Measurements from ENCODE around the gene PCK2. TPM values are rescaled to one million over a fixed set of nuclear protein-coding genes. Genes with fewer than 3 reads are reported as not detected.

The PCK2 gene
- polyA plus RNA-seq, 1 donor from 2014 or later: 1.2 TPM

GRCh38 chr14:24059841-24060388, 34.2 kb upstream of the PCK2 start:
- no peak overlapping the region for H3K27ac ChIP-seq (ENCODE audit: low read length)
- no peak overlapping the region for H3K4me2 ChIP-seq (ENCODE audit: low read length)
- H3K79me2 ChIP-seq (replicated peaks; ENCODE audit: insufficient read depth, low read length): no peaks in the 10 kb centered on the region
- H3K9ac ChIP-seq (ENCODE audit: low read length): no peak overlapping the region
- no peak overlapping the region for H2AFZ ChIP-seq (ENCODE audit: low read depth, low read length)
- no peaks in the 10 kb centered on the region for H3K36me3 ChIP-seq (ENCODE audit: insufficient read depth, low read length)
- no peaks in the 10 kb centered on the region for H3F3A ChIP-seq (ENCODE audit: insufficient read depth, low read length, poor library complexity, severe bottlenecking)
- H4K20me1 ChIP-seq (ENCODE audit: insufficient read depth): no peaks in the 10 kb centered on the region
- H3K27me3 ChIP-seq (ENCODE audit: insufficient read depth, low read depth, low read length): no peaks in the 10 kb centered on the region
- no peak overlapping the region for H3K4me3 ChIP-seq (ENCODE audit: low read length)
- no peaks in the 10 kb centered on the region for H3K9me3 ChIP-seq (ENCODE audit: low read length)
- H3K9me2 ChIP-seq (ENCODE audit: insufficient read depth, low read length): no peaks in the 10 kb centered on the region
- TF ChIP-seq EP300 (conservative IDR thresholded peaks at IDR 0.05; ENCODE audit: poor library complexity, severe bottlenecking) (no peak), MXI1 (conservative IDR thresholded peaks at IDR 0.05; ENCODE audit: poor library complexity, severe bottlenecking) (no peak), POLR2AphosphoS5 (IDR thresholded peaks at IDR 0.05) (no peak), RAD21 (conservative IDR thresholded peaks at IDR 0.05) (no peak), TAF1 (IDR thresholded peaks at IDR 0.05; ENCODE audit: low read depth) (no peak), SMC3 (conservative IDR thresholded peaks at IDR 0.05; ENCODE audit: poor library complexity) (no peak), EZH2 (IDR thresholded peaks at IDR 0.05; ENCODE audit: borderline replicate concordance, insufficient read depth, low read length, poor library complexity, severe bottlenecking) (no peak)
- TF ChIP-seq, protein P1, sequence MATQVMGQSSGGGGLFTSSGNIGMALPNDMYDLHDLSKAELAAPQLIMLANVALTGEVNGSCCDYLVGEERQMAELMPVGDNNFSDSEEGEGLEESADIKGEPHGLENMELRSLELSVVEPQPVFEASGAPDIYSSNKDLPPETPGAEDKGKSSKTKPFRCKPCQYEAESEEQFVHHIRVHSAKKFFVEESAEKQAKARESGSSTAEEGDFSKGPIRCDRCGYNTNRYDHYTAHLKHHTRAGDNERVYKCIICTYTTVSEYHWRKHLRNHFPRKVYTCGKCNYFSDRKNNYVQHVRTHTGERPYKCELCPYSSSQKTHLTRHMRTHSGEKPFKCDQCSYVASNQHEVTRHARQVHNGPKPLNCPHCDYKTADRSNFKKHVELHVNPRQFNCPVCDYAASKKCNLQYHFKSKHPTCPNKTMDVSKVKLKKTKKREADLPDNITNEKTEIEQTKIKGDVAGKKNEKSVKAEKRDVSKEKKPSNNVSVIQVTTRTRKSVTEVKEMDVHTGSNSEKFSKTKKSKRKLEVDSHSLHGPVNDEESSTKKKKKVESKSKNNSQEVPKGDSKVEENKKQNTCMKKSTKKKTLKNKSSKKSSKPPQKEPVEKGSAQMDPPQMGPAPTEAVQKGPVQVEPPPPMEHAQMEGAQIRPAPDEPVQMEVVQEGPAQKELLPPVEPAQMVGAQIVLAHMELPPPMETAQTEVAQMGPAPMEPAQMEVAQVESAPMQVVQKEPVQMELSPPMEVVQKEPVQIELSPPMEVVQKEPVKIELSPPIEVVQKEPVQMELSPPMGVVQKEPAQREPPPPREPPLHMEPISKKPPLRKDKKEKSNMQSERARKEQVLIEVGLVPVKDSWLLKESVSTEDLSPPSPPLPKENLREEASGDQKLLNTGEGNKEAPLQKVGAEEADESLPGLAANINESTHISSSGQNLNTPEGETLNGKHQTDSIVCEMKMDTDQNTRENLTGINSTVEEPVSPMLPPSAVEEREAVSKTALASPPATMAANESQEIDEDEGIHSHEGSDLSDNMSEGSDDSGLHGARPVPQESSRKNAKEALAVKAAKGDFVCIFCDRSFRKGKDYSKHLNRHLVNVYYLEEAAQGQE (IDR thresholded peaks at IDR 0.05; ENCODE audit: borderline replicate concordance): no peak
- TF ChIP-seq, protein P2, sequence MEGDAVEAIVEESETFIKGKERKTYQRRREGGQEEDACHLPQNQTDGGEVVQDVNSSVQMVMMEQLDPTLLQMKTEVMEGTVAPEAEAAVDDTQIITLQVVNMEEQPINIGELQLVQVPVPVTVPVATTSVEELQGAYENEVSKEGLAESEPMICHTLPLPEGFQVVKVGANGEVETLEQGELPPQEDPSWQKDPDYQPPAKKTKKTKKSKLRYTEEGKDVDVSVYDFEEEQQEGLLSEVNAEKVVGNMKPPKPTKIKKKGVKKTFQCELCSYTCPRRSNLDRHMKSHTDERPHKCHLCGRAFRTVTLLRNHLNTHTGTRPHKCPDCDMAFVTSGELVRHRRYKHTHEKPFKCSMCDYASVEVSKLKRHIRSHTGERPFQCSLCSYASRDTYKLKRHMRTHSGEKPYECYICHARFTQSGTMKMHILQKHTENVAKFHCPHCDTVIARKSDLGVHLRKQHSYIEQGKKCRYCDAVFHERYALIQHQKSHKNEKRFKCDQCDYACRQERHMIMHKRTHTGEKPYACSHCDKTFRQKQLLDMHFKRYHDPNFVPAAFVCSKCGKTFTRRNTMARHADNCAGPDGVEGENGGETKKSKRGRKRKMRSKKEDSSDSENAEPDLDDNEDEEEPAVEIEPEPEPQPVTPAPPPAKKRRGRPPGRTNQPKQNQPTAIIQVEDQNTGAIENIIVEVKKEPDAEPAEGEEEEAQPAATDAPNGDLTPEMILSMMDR (IDR thresholded peaks at IDR 0.05; ENCODE audit: poor library complexity, severe bottlenecking): no peak

- H3K27ac ChIP-seq (ENCODE audit: low read length): no peak overlapping the region
- TF ChIP-seq EP300 (conservative IDR thresholded peaks at IDR 0.05; ENCODE audit: poor library complexity, severe bottlenecking) (no peak), SMC3 (conservative IDR thresholded peaks at IDR 0.05; ENCODE audit: poor library complexity) (no peak), EZH2 (IDR thresholded peaks at IDR 0.05; ENCODE audit: borderline replicate concordance, insufficient read depth, low read length, poor library complexity, severe bottlenecking) (no peak), MXI1 (conservative IDR thresholded peaks at IDR 0.05; ENCODE audit: poor library complexity, severe bottlenecking) (no peak)
- H4K20me1 ChIP-seq (ENCODE audit: insufficient read depth): no peaks in the 10 kb centered on the region
- H3K9me2 ChIP-seq (ENCODE audit: insufficient read depth, low read length): no peaks in the 10 kb centered on the region
- no peaks in the 10 kb centered on the region for H3K36me3 ChIP-seq (ENCODE audit: insufficient read depth, low read length)
- H3K4me3 ChIP-seq (ENCODE audit: low read length): no peak overlapping the region
- no peaks in the 10 kb centered on the region for H3K79me2 ChIP-seq (replicated peaks; ENCODE audit: insufficient read depth, low read length)
- no peak overlapping the region for H3K4me2 ChIP-seq (ENCODE audit: low read length)
- H3F3A ChIP-seq (ENCODE audit: insufficient read depth, low read length, poor library complexity, severe bottlenecking): no peaks in the 10 kb centered on the region
- no peak overlapping the region for H2AFZ ChIP-seq (ENCODE audit: low read depth, low read length)
- no peak overlapping the region for H3K9ac ChIP-seq (ENCODE audit: low read length)
- H3K27me3 ChIP-seq (ENCODE audit: insufficient read depth, low read depth, low read length): no peaks in the 10 kb centered on the region
- no peaks in the 10 kb centered on the region for H3K9me3 ChIP-seq (ENCODE audit: low read length)
These were observed 33.7 kb upstream of the PCK2 start for GRCh38 chr14:24060443-24060842.

Measured in neural cell (in vitro differentiated cells).